ENCODE results near the gene CLEC3A. TPM values are rescaled to one million over a fixed set of nuclear protein-coding genes. Genes with fewer than 3 reads are reported as not detected.
"Not testable (repeated sequence)": the region's sequence is repeated elsewhere in the genome, so short reads cannot be mapped to it uniquely, and the experiment has no call there.

CLEC3A gene
- total RNA-seq, 1 donor = not detected

DNA sequence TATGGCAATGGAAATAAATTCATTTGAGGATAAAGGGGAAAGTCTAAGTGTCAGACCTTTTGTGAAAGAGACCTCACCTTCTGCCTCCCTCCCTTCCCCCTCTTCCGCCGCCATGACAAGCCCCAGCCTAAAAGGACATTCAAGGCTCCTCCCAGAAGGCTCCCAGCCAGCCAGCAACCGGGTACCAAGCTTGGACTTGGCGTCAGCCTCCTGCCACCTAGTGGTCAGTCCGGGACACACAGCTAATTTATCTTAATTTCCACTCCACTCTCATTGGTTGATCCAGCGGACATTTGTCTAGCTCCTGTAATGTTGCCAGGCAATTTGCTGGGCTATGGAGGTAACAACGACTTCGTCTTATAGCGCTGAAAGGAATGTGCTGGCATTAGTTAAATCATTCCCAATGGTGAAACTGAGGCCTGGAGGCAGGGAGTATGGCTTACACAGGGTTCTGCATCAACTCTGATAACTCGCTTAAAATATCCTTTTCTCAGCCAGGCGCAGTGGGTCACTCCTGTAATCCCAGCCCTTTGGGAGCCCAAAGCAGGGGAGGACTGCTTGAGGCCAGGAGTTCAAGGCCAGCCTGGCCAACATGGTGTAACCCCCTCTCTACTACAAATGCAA lies 19.3 kb upstream of the CLEC3A start:
- Histone ChIP-seq H3K4me1 (ENCODE audit: insufficient read depth, low read length) (no peaks in the 10 kb centered on the region), H3K27me3 (ENCODE audit: insufficient read depth, low read length) (no peaks in the 10 kb centered on the region), H3K4me3 (ENCODE audit: low read length) (no peak overlapping the region), H3K9me3 (ENCODE audit: low read depth, low read length) (no peaks in the 10 kb centered on the region)

DNA sequence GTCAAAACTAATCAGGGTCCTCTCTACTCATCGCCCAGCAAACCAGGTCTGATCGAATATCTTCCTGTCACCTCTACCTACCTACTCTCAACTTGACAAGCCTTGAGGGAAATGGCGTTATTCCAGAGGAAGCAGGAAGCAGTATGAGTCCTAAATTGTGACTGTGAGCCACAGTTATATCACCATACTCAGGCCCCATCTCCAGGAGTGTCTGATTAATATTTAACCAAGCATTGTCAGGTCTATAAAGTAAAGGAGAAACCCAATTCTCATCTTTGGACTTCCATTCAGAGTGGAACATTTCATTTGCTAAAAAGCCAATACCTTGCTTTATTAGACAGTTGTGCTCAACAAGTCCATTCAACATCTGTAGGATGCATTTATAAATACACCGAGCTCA lies 17.8 kb upstream of the CLEC3A start:
- H3K9me3 ChIP-seq (ENCODE audit: low read depth, low read length) = no peaks in the 10 kb centered on the region
- H3K4me1 ChIP-seq (ENCODE audit: insufficient read depth, low read length) = no peaks in the 10 kb centered on the region
- no peaks in the 10 kb centered on the region for H3K27me3 ChIP-seq (ENCODE audit: insufficient read depth, low read length)
- no peak overlapping the region for H3K4me3 ChIP-seq (ENCODE audit: low read length)

DNA sequence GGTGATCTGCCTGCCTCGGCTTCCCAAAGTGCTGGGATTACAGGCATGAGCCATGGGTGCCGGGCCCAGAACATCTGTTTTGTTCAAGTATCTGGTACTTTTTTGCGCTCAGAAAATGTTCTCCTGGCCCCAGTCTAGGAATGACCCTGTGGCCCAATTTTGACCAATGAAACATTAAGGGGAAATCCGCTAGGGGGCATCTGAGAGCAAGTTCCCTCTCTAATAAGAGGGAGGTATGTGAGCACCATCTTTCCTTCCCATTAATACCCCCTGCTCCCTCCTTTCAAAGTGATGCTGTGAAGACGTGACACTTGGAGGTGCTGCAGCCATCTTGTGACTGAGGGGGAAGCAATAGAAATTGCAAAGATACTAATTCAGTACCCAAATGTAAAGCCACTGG lies 16.5 kb upstream of the CLEC3A start:
- Histone ChIP-seq H3K4me3 (ENCODE audit: low read length) (no peak overlapping the region), H3K9me3 (ENCODE audit: low read depth, low read length) (no peaks in the 10 kb centered on the region), H3K27me3 (ENCODE audit: insufficient read depth, low read length) (no peaks in the 10 kb centered on the region), H3K4me1 (ENCODE audit: insufficient read depth, low read length) (no peaks in the 10 kb centered on the region)

DNA sequence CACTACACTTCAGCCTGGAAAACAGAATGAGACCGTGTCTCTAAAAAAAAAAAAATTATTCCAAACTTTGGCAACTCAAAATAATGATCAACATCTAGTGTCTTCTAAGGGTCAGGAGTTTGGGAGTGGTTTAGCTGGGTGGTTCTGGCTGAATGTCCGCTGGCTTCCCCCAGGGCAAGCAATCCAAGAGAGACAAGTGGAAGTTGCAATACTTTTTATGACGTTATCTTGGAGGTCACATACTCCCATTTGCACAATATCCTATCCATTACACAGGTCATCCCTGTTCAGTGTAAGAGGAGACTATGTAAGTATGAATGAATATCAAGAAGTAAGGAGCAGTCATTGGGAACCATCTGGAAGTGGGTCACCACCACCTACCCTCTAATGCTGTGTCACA lies 15.2 kb upstream of the CLEC3A start:
- Histone ChIP-seq H3K9me3 (ENCODE audit: low read depth, low read length) (no peaks in the 10 kb centered on the region), H3K4me1 (ENCODE audit: insufficient read depth, low read length) (no peaks in the 10 kb centered on the region), H3K27me3 (ENCODE audit: insufficient read depth, low read length) (no peaks in the 10 kb centered on the region), H3K4me3 (ENCODE audit: low read length) (no peak overlapping the region)

DNA sequence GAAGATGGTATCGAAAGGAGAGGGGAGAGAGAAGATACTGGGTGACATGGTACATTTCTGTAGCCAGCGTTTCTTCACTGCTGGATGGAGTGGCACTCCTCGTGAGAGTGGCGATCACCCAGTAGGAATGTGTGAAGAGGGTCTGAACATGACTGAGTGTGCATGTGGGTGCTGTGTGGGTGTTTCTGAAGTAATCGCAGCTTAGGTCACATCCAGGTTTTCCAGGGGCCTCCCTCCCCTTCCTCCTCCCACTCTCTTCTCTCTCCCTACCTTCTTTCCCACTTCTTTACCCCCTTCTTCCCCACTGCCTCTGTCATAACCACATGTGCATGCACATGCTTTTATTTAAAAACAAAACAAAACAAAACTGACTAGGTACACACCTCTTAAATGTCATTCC lies 1.8 kb downstream of the CLEC3A start:
- H3K4me1 ChIP-seq (ENCODE audit: insufficient read depth, low read length) = no peaks in the 10 kb centered on the region

DNA sequence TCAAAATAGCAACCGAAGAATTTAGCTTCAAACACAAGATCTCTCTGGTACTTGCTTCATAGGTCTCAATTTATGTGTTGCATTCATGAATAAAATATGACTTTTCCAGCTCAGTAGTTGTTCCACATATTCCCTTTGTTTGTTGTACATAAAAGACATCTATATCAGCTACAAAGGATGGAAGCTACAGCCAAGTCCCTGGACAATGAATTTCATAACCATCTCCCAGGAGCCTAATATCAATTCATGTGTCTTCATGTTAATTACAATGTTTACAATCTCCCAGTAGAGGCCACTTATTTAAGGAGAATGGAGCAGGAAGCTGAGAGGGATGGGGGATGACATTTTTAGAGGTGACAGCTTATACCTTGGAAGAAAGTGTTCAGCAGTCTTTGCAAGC lies 3.3 kb downstream of the CLEC3A start:
- H3K27me3 ChIP-seq (ENCODE audit: insufficient read depth, low read length) = no peaks in the 10 kb centered on the region
- no peak overlapping the region for H3K4me3 ChIP-seq (ENCODE audit: low read length)
- no peaks in the 10 kb centered on the region for H3K4me1 ChIP-seq (ENCODE audit: insufficient read depth, low read length)

More for the DNA sequence above, 1.8 kb downstream of the CLEC3A start:
- no peak overlapping the region for H3K4me3 ChIP-seq (ENCODE audit: low read length)
- H3K27me3 ChIP-seq (ENCODE audit: insufficient read depth, low read length) = no peaks in the 10 kb centered on the region
- H3K9me3 ChIP-seq (ENCODE audit: low read depth, low read length) = no peaks in the 10 kb centered on the region

DNA sequence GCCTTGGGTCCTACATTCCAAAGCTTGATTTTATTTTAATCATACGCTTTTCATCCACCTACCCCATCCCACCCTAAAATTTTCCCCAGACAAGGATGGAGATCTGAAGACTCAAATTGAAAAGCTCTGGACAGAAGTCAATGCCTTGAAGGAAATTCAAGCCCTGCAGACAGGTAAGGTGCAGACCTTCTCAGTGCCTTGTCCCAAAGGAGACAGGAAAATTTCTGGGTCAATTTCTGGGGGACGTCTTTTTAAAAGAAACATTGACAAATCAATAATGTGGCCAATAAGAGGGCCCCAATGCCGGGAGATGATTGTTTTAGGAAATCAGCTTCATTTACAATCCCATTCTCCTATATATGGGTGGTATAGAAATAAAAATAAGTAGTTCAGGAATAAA lies 5.7 kb downstream of the CLEC3A start:
- Histone ChIP-seq H3K4me3 (ENCODE audit: low read length) (no peak overlapping the region), H3K4me1 (ENCODE audit: insufficient read depth, low read length) (no peaks in the 10 kb centered on the region), H3K27me3 (ENCODE audit: insufficient read depth, low read length) (no peaks in the 10 kb centered on the region), H3K9me3 (ENCODE audit: low read depth, low read length) (no peaks in the 10 kb centered on the region)

More for the DNA sequence above, 3.3 kb downstream of the CLEC3A start:
- no peaks in the 10 kb centered on the region for H3K9me3 ChIP-seq (ENCODE audit: low read depth, low read length)

DNA sequence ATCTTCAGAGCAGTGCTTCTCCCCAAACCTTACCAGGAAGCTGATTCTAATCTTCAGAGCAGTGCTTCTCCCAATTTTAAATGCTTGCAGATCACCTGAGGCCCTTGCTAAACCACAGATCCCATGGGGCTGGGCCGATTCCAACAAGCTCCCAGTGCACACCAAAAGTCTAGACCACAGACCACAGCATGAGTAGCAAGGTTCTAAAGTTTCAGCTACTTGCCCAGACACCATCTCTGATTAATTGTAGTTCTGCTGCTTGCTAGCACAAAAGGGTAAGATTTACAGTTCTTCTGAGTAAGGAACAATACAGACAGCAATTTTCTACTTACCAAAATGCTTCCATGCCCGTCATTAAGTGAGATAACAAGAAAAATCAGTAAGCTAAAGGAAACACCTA lies 12.2 kb downstream of the CLEC3A start:
- Histone ChIP-seq H3K27me3 (ENCODE audit: insufficient read depth, low read length) (no peaks in the 10 kb centered on the region), H3K9me3 (ENCODE audit: low read depth, low read length) (no peaks in the 10 kb centered on the region), H3K4me1 (ENCODE audit: insufficient read depth, low read length) (no peaks in the 10 kb centered on the region), H3K4me3 (ENCODE audit: low read length) (no peak overlapping the region)

DNA sequence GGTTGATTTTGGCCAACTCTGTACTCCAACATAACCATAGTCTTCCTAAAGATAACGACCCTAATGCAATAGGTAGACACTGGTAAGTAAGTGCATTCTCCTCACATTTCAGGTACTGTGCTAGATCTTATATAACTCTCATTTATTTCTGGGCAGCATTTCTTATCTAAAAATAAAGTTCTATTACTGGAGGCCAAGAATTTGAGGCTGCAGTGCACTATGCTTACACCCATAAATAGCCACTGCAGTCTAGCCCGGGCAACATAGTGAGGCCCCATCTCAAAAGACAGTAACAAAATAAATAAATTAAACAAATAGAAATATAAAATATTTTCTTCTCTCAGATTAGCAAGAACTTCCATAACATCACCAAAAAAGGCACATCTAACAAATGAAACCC lies 12.7 kb downstream of the CLEC3A start:
- no peak overlapping the region for H3K4me3 ChIP-seq (ENCODE audit: low read length)
- no peaks in the 10 kb centered on the region for H3K9me3 ChIP-seq (ENCODE audit: low read depth, low read length)
- no peaks in the 10 kb centered on the region for H3K4me1 ChIP-seq (ENCODE audit: insufficient read depth, low read length)
- H3K27me3 ChIP-seq (ENCODE audit: insufficient read depth, low read length) = no peaks in the 10 kb centered on the region

DNA sequence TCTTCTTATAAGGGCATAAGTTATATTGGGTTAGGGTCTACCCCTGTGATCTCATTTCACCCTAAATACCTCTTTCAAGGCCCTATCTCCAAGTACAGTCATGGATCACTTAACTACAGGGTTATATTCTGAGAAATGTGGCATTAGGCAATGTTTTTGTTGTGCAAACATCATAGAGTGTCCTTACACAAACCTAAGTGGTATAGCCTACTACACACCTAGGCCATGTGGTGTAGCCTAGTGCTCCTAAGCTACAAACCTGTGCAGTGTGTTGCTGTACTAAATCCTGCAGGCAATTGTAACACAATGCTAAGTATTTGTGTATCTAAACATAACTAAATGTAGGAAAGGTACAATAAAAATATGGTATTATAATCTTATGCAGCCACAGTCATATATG lies 18.0 kb downstream of the CLEC3A start:
- Histone ChIP-seq H3K9me3 (ENCODE audit: low read depth, low read length) (no peaks in the 10 kb centered on the region), H3K4me3 (ENCODE audit: low read length) (no peak overlapping the region), H3K4me1 (ENCODE audit: insufficient read depth, low read length) (no peaks in the 10 kb centered on the region), H3K27me3 (ENCODE audit: insufficient read depth, low read length) (no peaks in the 10 kb centered on the region)

DNA sequence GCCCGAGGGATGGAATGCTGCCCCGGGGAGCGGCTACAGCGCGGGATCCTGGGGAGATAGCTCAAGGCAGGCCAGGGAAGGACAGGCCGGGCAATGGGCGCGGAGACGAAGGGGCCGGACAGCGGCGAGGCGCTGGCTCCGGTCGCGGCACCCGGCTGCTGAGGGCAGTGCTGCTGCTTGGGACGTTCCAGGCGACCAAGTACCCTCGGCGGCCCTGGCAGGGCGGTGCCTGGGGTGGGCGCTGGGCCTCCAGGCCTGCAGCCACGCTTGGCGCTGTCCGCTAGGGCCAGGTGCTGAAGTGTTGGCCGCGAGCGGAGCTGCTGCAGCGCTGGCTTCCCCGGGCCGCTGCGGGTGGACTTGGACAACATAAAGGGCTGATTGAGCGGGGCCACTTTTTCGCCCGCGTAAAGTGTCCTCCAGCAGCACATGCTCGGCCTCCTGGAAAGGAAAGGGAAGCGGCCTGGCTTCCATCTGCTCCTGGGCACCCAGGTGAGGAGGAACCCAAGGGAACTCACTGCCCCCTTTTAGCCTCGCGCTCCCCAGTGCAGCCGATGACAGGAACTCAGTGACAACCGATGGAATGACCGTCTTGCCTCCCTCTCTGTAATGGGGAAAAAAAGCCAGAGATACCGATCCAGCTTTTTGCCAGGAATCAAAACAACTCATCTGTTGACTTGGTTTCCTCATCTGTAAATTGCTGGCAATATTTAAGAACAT lies 23.7 kb downstream of the CLEC3A start:
- peaks cover 5% of the 10 kb centered on the region for H3K27me3 ChIP-seq (ENCODE audit: insufficient read depth, low read length)
- no peaks in the 10 kb centered on the region for H3K4me1 ChIP-seq (ENCODE audit: insufficient read depth, low read length)
- no peak overlapping the region for H3K4me3 ChIP-seq (ENCODE audit: low read length)
- no peaks in the 10 kb centered on the region for H3K9me3 ChIP-seq (ENCODE audit: low read depth, low read length)

DNA sequence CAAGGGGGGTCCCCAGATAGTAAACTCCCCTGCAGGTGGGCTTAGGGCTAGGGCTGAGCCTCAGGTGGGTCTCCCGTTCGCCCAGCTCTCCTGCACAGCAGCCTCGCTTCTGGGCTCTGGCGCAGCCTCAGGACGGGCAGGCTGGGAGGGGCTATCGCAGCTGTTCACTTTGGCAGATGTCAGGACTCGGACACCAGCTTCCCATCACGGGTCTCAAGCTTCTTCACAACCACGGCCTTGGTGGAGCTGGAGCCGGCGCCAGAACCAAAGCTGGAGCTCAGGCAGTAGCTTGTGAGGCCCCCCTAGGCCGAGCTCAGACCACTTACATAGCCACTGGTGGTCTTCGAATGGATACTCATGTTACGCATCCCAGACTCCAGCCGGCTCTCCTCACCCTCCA lies 26.0 kb downstream of the CLEC3A start:
- peaks cover 5% of the 10 kb centered on the region for H3K27me3 ChIP-seq (ENCODE audit: insufficient read depth, low read length)
- H3K9me3 ChIP-seq (ENCODE audit: low read depth, low read length) = no peaks in the 10 kb centered on the region
- no peaks in the 10 kb centered on the region for H3K4me1 ChIP-seq (ENCODE audit: insufficient read depth, low read length)
- no peak overlapping the region for H3K4me3 ChIP-seq (ENCODE audit: low read length)

DNA sequence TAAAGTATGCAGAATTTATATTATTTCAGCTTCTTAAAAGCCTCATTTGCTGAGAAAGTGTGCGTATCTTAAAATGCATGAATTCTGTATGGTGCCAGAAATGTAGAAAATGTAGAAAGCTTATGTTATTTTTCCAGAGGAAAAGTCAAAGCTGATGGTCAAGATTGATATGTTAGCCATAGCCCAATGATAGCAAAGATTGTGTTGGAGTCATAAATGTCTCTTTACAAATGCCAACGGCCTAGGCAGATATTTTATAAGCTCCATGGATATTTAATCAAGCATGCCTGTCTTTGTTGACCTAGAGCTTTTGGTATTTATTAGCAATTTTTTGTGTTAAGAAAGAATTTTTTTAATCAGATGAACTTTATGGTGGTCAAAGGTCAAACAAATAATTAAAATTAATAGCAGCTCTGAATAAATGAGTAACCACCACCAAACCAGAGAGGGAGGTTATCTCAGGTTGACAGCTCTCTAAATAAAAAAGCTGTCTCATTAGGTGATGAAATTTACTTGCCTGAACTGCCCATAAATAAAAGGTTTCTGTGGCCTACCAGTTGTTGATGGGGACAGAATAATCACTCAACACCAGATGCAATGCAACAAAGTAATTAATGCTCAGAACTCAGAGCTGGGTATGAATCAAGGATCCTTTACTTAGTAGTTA lies 28.5 kb downstream of the CLEC3A start:
- no peaks in the 10 kb centered on the region for H3K4me1 ChIP-seq (ENCODE audit: insufficient read depth, low read length)
- no peaks in the 10 kb centered on the region for H3K9me3 ChIP-seq (ENCODE audit: low read depth, low read length)
- peaks cover 5% of the 10 kb centered on the region for H3K27me3 ChIP-seq (ENCODE audit: insufficient read depth, low read length)

DNA sequence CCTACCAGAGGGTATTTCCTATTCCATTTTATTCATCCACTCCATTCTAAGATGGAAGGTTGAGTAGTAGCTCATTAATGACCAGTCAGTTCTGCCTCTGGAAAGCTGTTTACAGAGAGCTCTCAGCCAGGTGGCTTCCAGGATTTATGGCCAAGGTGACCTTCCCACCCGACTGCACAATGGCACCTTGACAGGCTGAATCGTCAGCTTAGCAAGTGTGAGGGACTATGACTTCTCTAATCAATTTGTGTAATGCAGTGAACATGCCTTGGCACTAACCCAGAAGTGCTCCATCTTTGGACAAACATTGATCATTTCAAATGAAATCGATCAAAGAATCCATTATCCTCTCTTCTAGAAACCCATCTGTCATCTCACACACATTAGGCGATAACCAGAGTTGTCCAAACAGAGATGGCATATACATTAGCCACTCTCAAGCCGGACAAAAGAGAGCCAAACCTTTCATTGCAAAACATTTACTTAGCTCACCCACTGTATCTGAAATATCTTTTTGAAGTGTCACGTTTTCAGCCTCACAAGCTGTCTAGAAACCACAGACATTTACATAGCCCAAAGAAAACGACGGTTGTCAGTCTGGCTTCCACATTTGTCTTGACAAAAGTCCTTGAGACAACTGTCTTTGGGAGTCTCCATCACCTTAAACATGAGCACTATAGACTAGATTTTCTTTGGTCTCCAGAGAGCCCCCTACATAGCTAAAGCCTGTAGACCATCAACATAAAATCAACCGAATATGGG lies 35.6 kb downstream of the CLEC3A start:
- Histone ChIP-seq H3K4me1 (ENCODE audit: insufficient read depth, low read length) (no peaks in the 10 kb centered on the region), H3K9me3 (ENCODE audit: low read depth, low read length) (no peaks in the 10 kb centered on the region), H3K4me3 (ENCODE audit: low read length) (no peak overlapping the region), H3K27me3 (ENCODE audit: insufficient read depth, low read length) (no peaks in the 10 kb centered on the region)

More for the DNA sequence above, 28.5 kb downstream of the CLEC3A start:
- no peak overlapping the region for H3K4me3 ChIP-seq (ENCODE audit: low read length)

DNA sequence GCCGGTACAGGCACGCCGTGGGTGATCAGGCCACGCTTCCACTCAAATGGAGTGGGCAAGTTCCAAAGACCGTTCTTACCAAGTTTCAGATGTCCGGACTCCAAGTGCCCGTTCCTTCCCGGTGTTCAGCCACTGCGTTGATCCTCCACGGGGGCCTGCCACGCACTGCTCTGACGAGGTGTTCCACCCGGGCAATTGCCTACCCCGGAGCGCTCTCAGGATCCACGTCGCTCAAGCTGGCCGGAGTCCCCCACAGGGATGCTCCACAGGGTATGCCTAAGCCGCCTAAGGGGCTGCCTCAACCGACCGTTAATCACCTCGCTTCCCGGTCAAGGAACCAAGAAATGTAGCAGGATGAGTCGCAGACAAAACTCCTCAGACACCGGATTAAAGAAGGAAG lies 37.5 kb downstream of the CLEC3A start:
- not testable (repeated sequence) for H3K27me3 ChIP-seq (ENCODE audit: insufficient read depth, low read length); H3K4me1 ChIP-seq (ENCODE audit: insufficient read depth, low read length); H3K9me3 ChIP-seq (ENCODE audit: low read depth, low read length); H3K4me3 ChIP-seq (ENCODE audit: low read length)

All from mononuclear cell (primary cell).